22Rv1 (cell line): ENCODE measurements around the gene TASOR2.

Experiments used
- ZFX ChIP-seq: fragments of 450-650 bp; IDR thresholded peaks from 2 replicates; pipeline ENCODE4 v1.6.1; 2017; ENCODE audit warnings: antibody characterized with exemption, borderline replicate concordance
- TF ChIP-seq, protein P1 (sequence below): fragments of 450-650 bp; IDR thresholded peaks from 2 replicates; pipeline ENCODE4 v1.5.1; 2017; ENCODE audit warnings: mild to moderate bottlenecking

DNA sequence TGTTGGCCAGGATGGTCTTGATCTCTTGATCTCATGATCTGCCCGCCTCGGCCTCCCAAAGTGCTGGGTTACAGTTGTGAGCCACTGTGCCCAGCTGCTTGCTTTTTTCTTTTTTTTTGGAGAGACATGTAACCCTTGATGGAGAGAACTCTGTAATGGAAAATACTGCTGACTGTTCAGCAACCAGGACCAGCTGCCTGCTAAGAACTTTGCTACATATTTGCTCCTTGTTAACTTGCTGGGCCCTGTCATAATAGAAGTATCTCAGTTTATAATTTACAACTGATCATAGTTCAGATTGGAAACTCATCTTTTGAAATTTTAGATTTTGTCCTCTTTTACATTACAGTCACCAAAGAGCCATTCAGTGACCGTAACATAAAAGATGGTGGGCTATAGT, 34.9 kb downstream of the TASOR2 start:
- TF ChIP-seq, protein P1, sequence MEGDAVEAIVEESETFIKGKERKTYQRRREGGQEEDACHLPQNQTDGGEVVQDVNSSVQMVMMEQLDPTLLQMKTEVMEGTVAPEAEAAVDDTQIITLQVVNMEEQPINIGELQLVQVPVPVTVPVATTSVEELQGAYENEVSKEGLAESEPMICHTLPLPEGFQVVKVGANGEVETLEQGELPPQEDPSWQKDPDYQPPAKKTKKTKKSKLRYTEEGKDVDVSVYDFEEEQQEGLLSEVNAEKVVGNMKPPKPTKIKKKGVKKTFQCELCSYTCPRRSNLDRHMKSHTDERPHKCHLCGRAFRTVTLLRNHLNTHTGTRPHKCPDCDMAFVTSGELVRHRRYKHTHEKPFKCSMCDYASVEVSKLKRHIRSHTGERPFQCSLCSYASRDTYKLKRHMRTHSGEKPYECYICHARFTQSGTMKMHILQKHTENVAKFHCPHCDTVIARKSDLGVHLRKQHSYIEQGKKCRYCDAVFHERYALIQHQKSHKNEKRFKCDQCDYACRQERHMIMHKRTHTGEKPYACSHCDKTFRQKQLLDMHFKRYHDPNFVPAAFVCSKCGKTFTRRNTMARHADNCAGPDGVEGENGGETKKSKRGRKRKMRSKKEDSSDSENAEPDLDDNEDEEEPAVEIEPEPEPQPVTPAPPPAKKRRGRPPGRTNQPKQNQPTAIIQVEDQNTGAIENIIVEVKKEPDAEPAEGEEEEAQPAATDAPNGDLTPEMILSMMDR, result no peak
- no peak for TF ChIP-seq ZFX
